A549 (cell line): ENCODE measurements around the gene SSNA1. TPM values are rescaled to one million over a fixed set of nuclear protein-coding genes. Genes with fewer than 3 reads are reported as not detected.

Experiments used
- ATAC-seq, 2 experiments: fragments of 200-7000 bp in 1 of 2; fragments of >200 bp in 1 of 2; cut with Nextera tagmentation in 1 of 2; cut with Tn5 transposase in 1 of 2; 3 replicates each; pipeline versions ENCODE4 v1.8.0 to v1.9.1; 2018 to 2020; ENCODE audit warnings: mild to moderate bottlenecking in 1 of 2, moderate library complexity in 1 of 2
- CTCF ChIA-PET: fragments of 300-600 bp; sonication (Branson Sonifier 250); formaldehyde crosslinking; extraction: SDS; loops from one replicate; lab custom pipeline; 2021; ENCODE audit warnings: antibody characterized with exemption, inconsistent platforms; lab: Yijun Ruan, JAX
- POLR2A ChIA-PET: fragments of 350-600 bp; formaldehyde crosslinking; extraction: SDS; loops from one replicate; lab custom pipeline; 2021; ENCODE audit warnings: antibody characterized with exemption, inconsistent platforms; lab: Yijun Ruan, JAX
- DNase-seq, 2 experiments: peaks; one replicate each; pipeline versions ENCODE4 v3.0.0 to v3.0.0-alpha.2; 2011 to 2016; ENCODE audit warnings: low read depth in 1 of 2, low spot score in 1 of 2
- FAIRE-seq: peaks from 2 replicates; lab custom pipeline; 2011; peaks lifted over from hg19 to GRCh38; lab: Jason Lieb, UNC
- H3K27ac ChIP-seq, 2 experiments: fragments of >200 bp; sonication (Bioruptor Twin); formaldehyde crosslinking; 3 replicates each; pipeline ENCODE4 v1.5.1; 2016 to 2017
- H3K4me1 ChIP-seq: fragments of >200 bp; sonication (Bioruptor Twin); formaldehyde crosslinking; 3 replicates; pipeline ENCODE4 v1.6.1; 2016
- H3K4me2 ChIP-seq: fragments of >200 bp; sonication (Bioruptor Twin); formaldehyde crosslinking; 3 replicates; pipeline ENCODE4 v1.6.1; 2016
- H3K4me3 ChIP-seq: fragments of >200 bp; sonication (Bioruptor Twin); formaldehyde crosslinking; 3 replicates; pipeline ENCODE4 v1.5.1; 2016
- H3K9me3 ChIP-seq: fragments of >200 bp; sonication (Bioruptor Twin); formaldehyde crosslinking; 3 replicates; pipeline ENCODE4 v1.6.1; 2016
- CBX2 ChIP-seq: fragments of 200-600 bp; sonication (generic); IDR thresholded peaks from 2 replicates; pipeline ENCODE4 v1.6.1; 2016; ENCODE audit warnings: low read depth, mild to moderate bottlenecking, borderline replicate concordance
- CEBPB ChIP-seq, 2 experiments: fragments of >200 bp in 1 of 2; sonication (Bioruptor Twin) in 1 of 2; formaldehyde crosslinking in 1 of 2; IDR thresholded peaks; 2 replicates each; pipeline ENCODE4 v1.6.1; 2012 to 2016
- CHD2 ChIP-seq: fragments of 150-350 bp; IDR thresholded peaks from 2 replicates; pipeline ENCODE4 v1.6.1; 2014; ENCODE audit warnings: low read length; ENCODE audit not compliant: partially characterized antibody
- EHMT2 ChIP-seq: fragments of 200-600 bp; sonication (generic); IDR thresholded peaks from 2 replicates; pipeline ENCODE4 v1.6.1; 2016; ENCODE audit warnings: antibody characterized with exemption, low read depth, mild to moderate bottlenecking, moderate library complexity
- FOSL2 ChIP-seq, 2 experiments: fragments of 450-650 bp in 1 of 2; fragments of >200 bp in 1 of 2; sonication (Bioruptor Twin) in 1 of 2; formaldehyde crosslinking; IDR thresholded peaks; 2 replicates each; pipeline versions ENCODE4 v1.5.0 to v1.6.1; 2016 to 2020; ENCODE audit warnings: mild to moderate bottlenecking in 1 of 2, moderate library complexity in 1 of 2
- FOXS1 ChIP-seq: fragments of 250-450 bp; sonication (Bioruptor Pico); IDR thresholded peaks from 2 replicates; pipeline ENCODE4 v1.5.0; 2020; ENCODE audit warnings: mild to moderate bottlenecking, moderate library complexity
- HOXA7 ChIP-seq: fragments of 250-450 bp; sonication (Bioruptor Pico); IDR thresholded peaks from 2 replicates; pipeline ENCODE4 v1.5.0; 2020; ENCODE audit warnings: mild to moderate bottlenecking, moderate library complexity
- HOXB13 ChIP-seq: fragments of 250-450 bp; sonication (Bioruptor Pico); IDR thresholded peaks from 2 replicates; pipeline ENCODE4 v1.5.0; 2020; ENCODE audit warnings: low read depth, mild to moderate bottlenecking, moderate library complexity
- HOXB5 ChIP-seq: fragments of 250-450 bp; sonication (Bioruptor Pico); IDR thresholded peaks from 2 replicates; pipeline ENCODE4 v1.5.0; 2020; ENCODE audit warnings: mild to moderate bottlenecking, moderate library complexity
- JUN ChIP-seq, 2 experiments: fragments of >200 bp; sonication (Bioruptor Twin); formaldehyde crosslinking; IDR thresholded peaks; 2 replicates in 1 of 2; 3 replicates in 1 of 2; pipeline ENCODE4 v1.6.1; 2016 to 2017
- JUNB ChIP-seq: fragments of >200 bp; sonication (Bioruptor Twin); formaldehyde crosslinking; IDR thresholded peaks from 2 replicates; pipeline ENCODE4 v1.6.1; 2016
- PHF8 ChIP-seq: fragments of 200-600 bp; sonication (generic); IDR thresholded peaks from 2 replicates; pipeline ENCODE4 v1.6.1; 2016; ENCODE audit warnings: low read depth, mild to moderate bottlenecking, antibody characterized with exemption, moderate library complexity, borderline replicate concordance
- POLR2A ChIP-seq: IDR thresholded peaks from 2 replicates; pipeline ENCODE4 v1.6.1; 2012; ENCODE audit warnings: mild to moderate bottlenecking, low read length
- RAD21 ChIP-seq, 2 experiments: fragments of >200 bp in 1 of 2; sonication (Bioruptor Twin) in 1 of 2; formaldehyde crosslinking in 1 of 2; IDR thresholded peaks in 1 of 2; conservative IDR thresholded peaks in 1 of 2; 2 replicates in 1 of 2; 3 replicates in 1 of 2; pipeline ENCODE4 v1.6.1; 2012 to 2018; ENCODE audit warnings: inconsistent platforms in 1 of 2
- RCOR1 ChIP-seq: fragments of 150-350 bp; IDR thresholded peaks from 2 replicates; pipeline ENCODE4 v1.6.1; 2014; ENCODE audit warnings: antibody characterized with exemption, low read length, low read depth
- SMC3 ChIP-seq: fragments of >200 bp; sonication (Bioruptor Twin); formaldehyde crosslinking; IDR thresholded peaks from 3 replicates; pipeline ENCODE4 v1.6.1; 2018; ENCODE audit warnings: inconsistent platforms
- TFCP2L1 ChIP-seq: fragments of 250-450 bp; sonication (Bioruptor Pico); IDR thresholded peaks from 2 replicates; pipeline ENCODE4 v1.5.0; 2021; ENCODE audit warnings: mild to moderate bottlenecking
- ZFP36 ChIP-seq: fragments of 450-650 bp; IDR thresholded peaks from 2 replicates; pipeline ENCODE4 v1.6.1; 2014; ENCODE audit warnings: borderline replicate concordance; ENCODE audit not compliant: partially characterized antibody
- WGBS: methylation state at CpG from one replicate; pipeline ENCODE4 v1.1.6; 2017; ENCODE audit errors: missing lambda C conversion rate; 5-methylcytosine and 5-hydroxymethylcytosine counted together
- polyA plus RNA-seq, 4 experiments: library from polyadenylated mRNA; depleted of rRNA in 3 of 4; stranded (reverse); fragments of >200 nt; fragmentation: RNase III in 1 of 4; extraction: RNeasy Plus Mini Kit Qiagen cat#74134 plus additional on column Dnase treatment in 1 of 4; gene quantifications; 2 replicates in 3 of 4; 3 replicates in 1 of 4; pipeline ENCODE4 v1.2.3, GENCODE V29; 2011 to 2017
- TF ChIP-seq, protein P1 (sequence below): fragments of >200 bp; sonication (Bioruptor Twin); formaldehyde crosslinking; IDR thresholded peaks from 3 replicates; pipeline ENCODE4 v1.6.1; 2016
- TF ChIP-seq, protein P2 (sequence below): IDR thresholded peaks from 2 replicates; pipeline ENCODE4 v1.6.1; 2012
- TF ChIP-seq, protein P3 (sequence below): fragments of >200 bp; sonication (Bioruptor Twin); formaldehyde crosslinking; IDR thresholded peaks from 3 replicates; pipeline ENCODE4 v1.5.1; 2016
- TF ChIP-seq, protein P4 (sequence below): fragments of >200 bp; sonication (Bioruptor Twin); formaldehyde crosslinking; IDR thresholded peaks from 2 replicates; pipeline ENCODE4 v1.6.1; 2016

Gene SSNA1
- polyA plus RNA-seq, 2 of the 4 experiments (the other 2 are of a cell fraction) = 54.1 to 102 TPM

DNA sequence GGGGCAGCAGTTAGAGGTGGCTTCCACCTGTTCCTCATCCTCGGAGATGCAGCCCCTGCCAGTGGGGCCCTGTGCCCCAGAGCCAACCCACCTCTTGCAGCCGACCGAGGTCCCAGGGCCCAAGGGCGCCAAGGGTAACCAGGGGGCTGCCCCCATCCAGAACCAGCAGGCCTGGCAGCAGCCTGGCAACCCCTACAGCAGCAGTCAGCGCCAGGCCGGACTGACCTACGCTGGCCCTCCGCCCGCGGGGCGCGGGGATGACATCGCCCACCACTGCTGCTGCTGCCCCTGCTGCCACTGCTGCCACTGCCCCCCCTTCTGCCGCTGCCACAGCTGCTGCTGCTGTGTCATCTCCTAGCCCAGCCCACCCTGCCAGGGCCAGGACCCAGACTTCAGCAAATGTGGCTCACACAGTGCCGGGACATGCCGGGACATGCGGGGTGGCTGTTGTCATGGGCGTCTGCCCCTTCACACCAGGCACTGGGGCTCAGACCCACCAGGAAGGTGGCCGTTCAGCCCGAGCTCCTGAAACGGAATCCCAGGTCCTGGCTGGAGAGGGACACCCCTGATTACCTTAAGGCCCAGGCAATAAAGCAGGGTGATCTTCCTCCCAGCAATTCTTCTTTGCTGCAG lies 37.3 kb downstream of the SSNA1 start:
- ATAC-seq = no peak
- H3K4me3 ChIP-seq = no peak overlapping the region
- WGBS = 100% methylated on average over 6 of the region's 21 CpGs
- TF ChIP-seq RCOR1 (no peak), FOXS1 (no peak), JUNB (no peak), EHMT2 (no peak), CEBPB (IDR thresholded peaks at IDR 0.05) (no peak), CBX2 (no peak), HOXA7 (no peak), HOXB5 (no peak), JUN (IDR thresholded peaks at IDR 0.05) (no peak), HOXB13 (CRISPR knock-in tag) (no peak)
- TF ChIP-seq, protein P1, sequence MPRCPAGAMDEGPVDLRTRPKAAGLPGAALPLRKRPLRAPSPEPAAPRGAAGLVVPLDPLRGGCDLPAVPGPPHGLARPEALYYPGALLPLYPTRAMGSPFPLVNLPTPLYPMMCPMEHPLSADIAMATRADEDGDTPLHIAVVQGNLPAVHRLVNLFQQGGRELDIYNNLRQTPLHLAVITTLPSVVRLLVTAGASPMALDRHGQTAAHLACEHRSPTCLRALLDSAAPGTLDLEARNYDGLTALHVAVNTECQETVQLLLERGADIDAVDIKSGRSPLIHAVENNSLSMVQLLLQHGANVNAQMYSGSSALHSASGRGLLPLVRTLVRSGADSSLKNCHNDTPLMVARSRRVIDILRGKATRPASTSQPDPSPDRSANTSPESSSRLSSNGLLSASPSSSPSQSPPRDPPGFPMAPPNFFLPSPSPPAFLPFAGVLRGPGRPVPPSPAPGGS = no peak
- TF ChIP-seq, protein P2, sequence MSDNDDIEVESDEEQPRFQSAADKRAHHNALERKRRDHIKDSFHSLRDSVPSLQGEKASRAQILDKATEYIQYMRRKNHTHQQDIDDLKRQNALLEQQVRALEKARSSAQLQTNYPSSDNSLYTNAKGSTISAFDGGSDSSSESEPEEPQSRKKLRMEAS = no peak
- CTCF ChIA-PET = interaction anchor here (1.0 to 10.1 kb wide), 24 partner anchors 9 to 299 kb away, joined by 3 to 113 read pairs (median 8); partner anchors contain the start of genes ANAPC2, LRRC26, MAN1B1 and NDOR1
- no peak for FAIRE-seq
- no peak for DNase-seq
- no peak overlapping the region for H3K4me2 ChIP-seq
- H3K9me3 ChIP-seq = no peaks in the 10 kb centered on the region
- H3K4me1 ChIP-seq = peaks cover 69% of the 10 kb centered on the region
- POLR2A ChIA-PET = interaction anchor here (0.6 to 3.5 kb wide), 4 partner anchors 15 to 65 kb away, joined by 3 to 27 read pairs (median 18); partner anchors contain the start of genes ANAPC2, SSNA1, TPRN and TUBB4B
- peak overlapping the region; percentile 63 to 89; a peak in 5 of 6 replicates for H3K27ac ChIP-seq

DNA sequence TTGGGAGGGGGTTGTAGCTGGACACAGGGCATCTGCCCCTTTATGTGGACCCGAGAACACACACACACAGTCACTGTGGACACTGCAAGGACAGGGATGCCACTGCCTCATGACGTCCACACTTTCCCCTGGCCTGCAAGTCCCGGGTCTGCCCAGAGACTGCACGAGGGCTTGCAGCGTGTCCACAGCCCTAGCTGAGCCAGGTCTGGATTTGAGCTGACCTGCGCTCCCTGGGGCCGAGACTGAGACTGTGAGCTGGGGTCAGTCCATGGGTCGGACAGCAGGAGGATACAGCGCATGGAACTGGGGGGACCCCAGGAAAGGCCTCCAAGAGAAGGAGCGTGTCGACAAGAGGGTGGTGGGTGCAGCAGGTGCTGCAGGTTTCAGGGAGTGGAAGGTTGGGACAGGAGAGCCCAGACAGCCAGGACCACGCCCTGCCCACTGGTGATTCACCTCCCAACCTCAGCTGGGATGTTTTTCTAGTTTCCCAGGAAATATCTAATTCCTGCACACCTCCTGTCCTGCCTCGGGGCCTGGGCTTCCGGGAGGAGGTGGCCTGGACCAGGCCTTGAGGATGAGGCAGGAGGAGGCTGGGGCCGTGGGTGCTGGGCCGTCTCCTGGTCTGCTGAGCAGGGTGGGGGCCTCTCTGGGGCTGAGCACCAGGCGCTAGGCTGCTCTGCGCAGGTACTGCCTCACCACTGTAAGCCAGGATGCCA lies 38.0 kb downstream of the SSNA1 start:
- ChIA-PET POLR2A (interaction anchor here (0.6 to 3.5 kb wide), 4 partner anchors 14 to 66 kb away, joined by 3 to 27 read pairs (median 6); partner anchors contain the start of genes ANAPC2, SSNA1 and TUBB4B), CTCF (interaction anchor here (0.6 to 10.1 kb wide), 37 partner anchors 10 to 440 kb away, joined by 3 to 113 read pairs (median 6); partner anchors contain the start of genes ANAPC2, LRRC26, MAN1B1 and NDOR1)
- ATAC-seq = peak; percentile 2 to 11; a peak in 4 of 6 replicates
- 69% methylated on average over 14 of the region's 18 CpGs for WGBS
- no peak overlapping the region for H3K4me3 ChIP-seq
- no peak for FAIRE-seq
- H3K4me1 ChIP-seq = peaks cover 68% of the 10 kb centered on the region
- no peaks in the 10 kb centered on the region for H3K9me3 ChIP-seq
- peak overlapping the region; percentile 77 for H3K4me2 ChIP-seq
- H3K27ac ChIP-seq = peak overlapping the region; percentile 63 to 89
- DNase-seq = peak in 1 of 2 experiments; percentile 52
- no peak for TF ChIP-seq FOXS1
- TF ChIP-seq ZFP36 = peak; percentile 55
- TF ChIP-seq PHF8 = no peak
- no peak for TF ChIP-seq FOSL2 (IDR thresholded peaks at IDR 0.05)
- peak; percentile 16; the same call in 1 of the 2 replicates for TF ChIP-seq FOSL2 (CRISPR knock-in tag; IDR thresholded peaks at IDR 0.05)
- TF ChIP-seq POLR2A = 0 out of 2 replicates have a peak, but pooled peaks have one; percentile 9

DNA sequence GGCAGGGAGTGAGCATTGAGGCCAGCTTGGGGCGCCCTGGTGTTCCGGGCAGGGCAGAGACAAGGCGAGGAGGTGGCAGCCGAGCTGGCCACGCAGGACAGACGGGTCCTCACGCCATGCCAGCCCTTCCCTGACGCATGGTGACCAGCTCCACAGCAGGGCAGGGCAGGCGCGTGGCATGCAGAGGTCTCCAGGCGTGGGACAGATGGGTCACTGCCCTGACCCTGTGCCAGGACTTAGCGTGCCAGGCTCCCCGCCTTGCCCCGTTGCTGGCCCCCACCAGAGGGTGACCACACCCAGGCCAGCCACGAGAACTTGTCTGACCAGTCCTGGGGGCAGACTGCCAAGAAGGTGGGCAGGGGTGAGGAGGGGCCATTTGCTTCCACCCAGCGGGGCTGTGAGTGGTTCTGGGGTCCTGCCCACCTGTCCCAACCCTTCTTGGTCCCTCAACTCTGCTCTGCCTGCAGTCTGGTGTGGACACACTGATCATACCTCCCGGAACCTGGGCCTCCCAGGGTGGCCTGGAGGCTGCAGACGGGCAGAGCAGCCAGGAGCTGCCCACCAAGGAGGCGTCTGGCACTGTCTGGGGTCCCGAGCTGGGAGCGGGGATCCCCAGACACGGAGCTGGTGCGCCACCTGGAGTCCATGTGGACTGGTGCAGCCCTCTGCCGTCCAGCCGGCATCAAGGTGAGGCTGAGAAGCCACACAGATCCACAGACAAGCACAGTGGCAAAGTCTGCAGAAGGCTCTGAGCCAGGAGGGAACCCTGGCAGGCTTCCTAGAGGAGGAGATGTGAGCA lies 38.8 kb downstream of the SSNA1 start, which contains the start of gene RNF224:
TSS of gene RNF224 (plus strand) at position 449 of the 799 bp plus-strand sequence. CDS start 834 bp downstream, outside the sequence.
- no peak within 1 kb of the TSS for H3K4me3 ChIP-seq
- FAIRE-seq (no peak), DNase-seq (peak; percentile 78 to 84), ATAC-seq (peak; percentile 42 to 71)
- peak within 1 kb of the TSS; percentile 77 for H3K4me2 ChIP-seq
- H3K27ac ChIP-seq = peak within 1 kb of the TSS; percentile 63 to 89
- WGBS = 45% methylated on average over 19 of the region's 25 CpGs
- TF ChIP-seq, protein P3, sequence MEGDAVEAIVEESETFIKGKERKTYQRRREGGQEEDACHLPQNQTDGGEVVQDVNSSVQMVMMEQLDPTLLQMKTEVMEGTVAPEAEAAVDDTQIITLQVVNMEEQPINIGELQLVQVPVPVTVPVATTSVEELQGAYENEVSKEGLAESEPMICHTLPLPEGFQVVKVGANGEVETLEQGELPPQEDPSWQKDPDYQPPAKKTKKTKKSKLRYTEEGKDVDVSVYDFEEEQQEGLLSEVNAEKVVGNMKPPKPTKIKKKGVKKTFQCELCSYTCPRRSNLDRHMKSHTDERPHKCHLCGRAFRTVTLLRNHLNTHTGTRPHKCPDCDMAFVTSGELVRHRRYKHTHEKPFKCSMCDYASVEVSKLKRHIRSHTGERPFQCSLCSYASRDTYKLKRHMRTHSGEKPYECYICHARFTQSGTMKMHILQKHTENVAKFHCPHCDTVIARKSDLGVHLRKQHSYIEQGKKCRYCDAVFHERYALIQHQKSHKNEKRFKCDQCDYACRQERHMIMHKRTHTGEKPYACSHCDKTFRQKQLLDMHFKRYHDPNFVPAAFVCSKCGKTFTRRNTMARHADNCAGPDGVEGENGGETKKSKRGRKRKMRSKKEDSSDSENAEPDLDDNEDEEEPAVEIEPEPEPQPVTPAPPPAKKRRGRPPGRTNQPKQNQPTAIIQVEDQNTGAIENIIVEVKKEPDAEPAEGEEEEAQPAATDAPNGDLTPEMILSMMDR = peak; percentile 88
- TF ChIP-seq, protein P4, sequence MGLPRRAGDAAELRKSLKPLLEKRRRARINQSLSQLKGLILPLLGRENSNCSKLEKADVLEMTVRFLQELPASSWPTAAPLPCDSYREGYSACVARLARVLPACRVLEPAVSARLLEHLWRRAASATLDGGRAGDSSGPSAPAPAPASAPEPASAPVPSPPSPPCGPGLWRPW = no peak
- TF ChIP-seq RAD21 (conservative IDR thresholded peaks at IDR 0.05 in 1 of 2, IDR thresholded peaks at IDR 0.05 in 1 of 2) (peak; percentile 92 to 94), POLR2A (0 out of 2 replicates have a peak, but pooled peaks have one; percentile 1), SMC3 (peak; percentile 86), ZFP36 (peak; percentile 88), CHD2 (no peak), TFCP2L1 (CRISPR knock-in tag) (no peak)
- ChIA-PET POLR2A (interaction anchor here (1.5 to 3.5 kb wide), 3 partner anchors 13 to 64 kb away, joined by 3 to 27 read pairs (median 8); partner anchors contain the start of genes ANAPC2, SSNA1 and TUBB4B), CTCF (interaction anchor here (0.5 to 10.1 kb wide), 42 partner anchors 10 to 441 kb away, joined by 3 to 113 read pairs (median 5); partner anchors contain the start of genes ANAPC2, LRRC26, MAMDC4 and MAN1B1)
- H3K4me1 ChIP-seq = peaks cover 66% of the 10 kb centered on the region
- no peaks in the 10 kb centered on the region for H3K9me3 ChIP-seq
